Pancreas (tissue), 10 donors: ENCODE results near the gene PML. TPM values are rescaled to one million over a fixed set of nuclear protein-coding genes. Genes with fewer than 3 reads are reported as not detected.
"Not testable (repeated sequence)": the region's sequence is repeated elsewhere in the genome, so short reads cannot be mapped to it uniquely, and the experiment has no call there.

ENCODE experiments used
- ATAC-seq, 4 donors: fragments of 200-7000 bp; cut with Tn5 transposase; one replicate each; pipeline versions ENCODE4 v1.8.0 to v1.9.1; 2020; ENCODE audit warnings: mild to moderate bottlenecking in 4 of 4, moderate library complexity in 4 of 4
- DNase-seq, 6 donors: peaks; one replicate each; pipeline ENCODE4 v3.0.0-alpha.2; 2020
- FAIRE-seq: peaks from 2 replicates; lab custom pipeline; 2012; peaks lifted over from hg19 to GRCh38; lab: Jason Lieb, UNC
- H3K27ac ChIP-seq, 4 donors: fragments of 200-600 bp; sonication (generic); 1 replicate in 3 of 4; 2 replicates in 1 of 4; pipeline versions ENCODE4 v1.5.0 to v1.8.0; 2020
- H3K27me3 ChIP-seq, 4 donors: fragments of 200-600 bp; one replicate each; pipeline ENCODE4 v1.8.0; 2021
- H3K36me3 ChIP-seq, 3 donors: fragments of 200-600 bp; sonication (generic) in 1 of 3; one replicate each; pipeline versions ENCODE4 v1.5.0 to v1.8.0; 2020 to 2021
- H3K4me1 ChIP-seq, 3 donors: fragments of 200-600 bp; one replicate each; pipeline ENCODE4 v1.8.0; 2021
- H3K4me3 ChIP-seq, 4 donors: fragments of 200-600 bp; sonication (generic) in 2 of 4; one replicate each; pipeline versions ENCODE4 v1.5.0 to v1.8.0; 2020 to 2021
- H3K9me3 ChIP-seq, 4 donors: fragments of 200-600 bp; one replicate each; pipeline ENCODE4 v1.8.0; 2021
- whole genome bisulfite sequencing, 2 donors: extraction: QIAGEN DNeasy Blood & Tissue Kit; methylation state at CpG; one replicate each; pipeline ENCODE4 v1.1.7; 2013; 5-methylcytosine and 5-hydroxymethylcytosine counted together
- intact Hi-C, 3 donors: fragments of 100-400 bp; cut with DNase I; formaldehyde crosslinking; loops; one replicate each; pipeline versions ENCODE4 v1.11.1 to v1.14.2; 2022
- polyA plus RNA-seq, 2 donors: library from polyadenylated mRNA; stranded (reverse); fragments of 200-250 nt; gene quantifications; one replicate each; pipeline ENCODE4 v1.2.3, GENCODE V29; 2013
- total RNA-seq, 6 donors: library from RNA; stranded (reverse); fragmentation: NEBNext Ultra II Directional in 4 of 6; extraction: Animal tissue kit (Norgen Biotek cat#: 25700) in 4 of 6; gene quantifications; one replicate each; pipeline versions ENCODE4 v1.2.1 to v1.2.4, GENCODE V29; 2021 to 2023
- TF ChIP-seq, protein P1 (sequence below), 4 donors: fragments of 200-600 bp; sonication (generic) in 3 of 4; IDR thresholded peaks; one replicate each; pipeline versions ENCODE4 v1.5.0 to v1.8.0; 2021; ENCODE audit warnings: antibody characterized with exemption in 4 of 4
- donor health status: healthy with polysubstance abuse.
- donor health status: DM: no; HTN: no; CAD: no; lungs with moderate emphysema.
- donor health status: DM: no; HTN: no; CAD: no.
- donor health status: control.
- donor health status: control.
- donor health status: Bipolar disorder and iron deficiency.
- donor health status: DM: yes; HTN: yes; CAD: no.
- donor health status: DM: no; HTN: no; CAD: no.
- donor health status: DM: no; HTN: no; CAD: no.
- donor health status: DM: yes; HTN: yes; CAD: no.

The PML gene
- total and polyA plus RNA-seq, 8 donors: 10.6 to 31.7 (median 15.4) TPM

GRCh38 chr15:74062236-74062635 is 67.7 kb downstream of the PML start:
- H3K4me1 ChIP-seq: no peaks in the 10 kb centered on the region
- no peak overlapping the region for H3K27ac ChIP-seq
- H3K36me3 ChIP-seq: no peaks in the 10 kb centered on the region
- intact Hi-C loops: no loop called here
- FAIRE-seq (no peak), DNase-seq (no peak), ATAC-seq (no peak)
- no peaks in the 10 kb centered on the region for H3K9me3 ChIP-seq
- WGBS, 2 donors: 86 to 95% methylated on average over 6 of the region's 6 CpGs
- no peak overlapping the region for H3K4me3 ChIP-seq
- no peaks in the 10 kb centered on the region for H3K27me3 ChIP-seq
- TF ChIP-seq, protein P1, sequence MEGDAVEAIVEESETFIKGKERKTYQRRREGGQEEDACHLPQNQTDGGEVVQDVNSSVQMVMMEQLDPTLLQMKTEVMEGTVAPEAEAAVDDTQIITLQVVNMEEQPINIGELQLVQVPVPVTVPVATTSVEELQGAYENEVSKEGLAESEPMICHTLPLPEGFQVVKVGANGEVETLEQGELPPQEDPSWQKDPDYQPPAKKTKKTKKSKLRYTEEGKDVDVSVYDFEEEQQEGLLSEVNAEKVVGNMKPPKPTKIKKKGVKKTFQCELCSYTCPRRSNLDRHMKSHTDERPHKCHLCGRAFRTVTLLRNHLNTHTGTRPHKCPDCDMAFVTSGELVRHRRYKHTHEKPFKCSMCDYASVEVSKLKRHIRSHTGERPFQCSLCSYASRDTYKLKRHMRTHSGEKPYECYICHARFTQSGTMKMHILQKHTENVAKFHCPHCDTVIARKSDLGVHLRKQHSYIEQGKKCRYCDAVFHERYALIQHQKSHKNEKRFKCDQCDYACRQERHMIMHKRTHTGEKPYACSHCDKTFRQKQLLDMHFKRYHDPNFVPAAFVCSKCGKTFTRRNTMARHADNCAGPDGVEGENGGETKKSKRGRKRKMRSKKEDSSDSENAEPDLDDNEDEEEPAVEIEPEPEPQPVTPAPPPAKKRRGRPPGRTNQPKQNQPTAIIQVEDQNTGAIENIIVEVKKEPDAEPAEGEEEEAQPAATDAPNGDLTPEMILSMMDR (IDR thresholded peaks at IDR 0.05): no peak

DNA sequence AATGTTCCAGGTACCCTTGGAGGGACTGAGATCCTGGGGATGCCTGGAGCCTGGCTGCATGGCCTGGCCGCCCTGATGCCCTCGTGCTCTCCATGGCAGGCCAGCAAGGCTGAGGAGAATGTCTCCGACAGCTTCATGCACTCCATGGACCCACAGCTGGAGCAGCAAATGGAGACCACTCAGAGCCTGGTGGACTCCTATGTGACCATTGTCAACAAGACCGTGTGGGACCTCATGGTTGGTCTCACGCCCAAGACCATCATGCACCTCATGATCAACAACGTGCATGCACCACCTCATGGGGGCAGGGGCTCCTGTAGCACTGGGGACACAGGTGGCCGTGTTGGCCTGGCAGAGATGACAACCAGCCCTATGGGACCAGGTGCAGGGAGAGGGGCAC is 68.2 kb downstream of the PML start:
- TF ChIP-seq, protein P1 (IDR thresholded peaks at IDR 0.05): no peak
- intact Hi-C loops: no loop called here
- 88 to 93% methylated on average over 7 of the region's 7 CpGs for WGBS, 2 donors
- Histone ChIP-seq H3K27me3 (no peaks in the 10 kb centered on the region), H3K36me3 (no peaks in the 10 kb centered on the region), H3K27ac (no peak overlapping the region), H3K4me3 (no peak overlapping the region), H3K4me1 (no peaks in the 10 kb centered on the region), H3K9me3 (no peaks in the 10 kb centered on the region)
- ATAC-seq (no peak), FAIRE-seq (no peak), DNase-seq (no peak)

DNA sequence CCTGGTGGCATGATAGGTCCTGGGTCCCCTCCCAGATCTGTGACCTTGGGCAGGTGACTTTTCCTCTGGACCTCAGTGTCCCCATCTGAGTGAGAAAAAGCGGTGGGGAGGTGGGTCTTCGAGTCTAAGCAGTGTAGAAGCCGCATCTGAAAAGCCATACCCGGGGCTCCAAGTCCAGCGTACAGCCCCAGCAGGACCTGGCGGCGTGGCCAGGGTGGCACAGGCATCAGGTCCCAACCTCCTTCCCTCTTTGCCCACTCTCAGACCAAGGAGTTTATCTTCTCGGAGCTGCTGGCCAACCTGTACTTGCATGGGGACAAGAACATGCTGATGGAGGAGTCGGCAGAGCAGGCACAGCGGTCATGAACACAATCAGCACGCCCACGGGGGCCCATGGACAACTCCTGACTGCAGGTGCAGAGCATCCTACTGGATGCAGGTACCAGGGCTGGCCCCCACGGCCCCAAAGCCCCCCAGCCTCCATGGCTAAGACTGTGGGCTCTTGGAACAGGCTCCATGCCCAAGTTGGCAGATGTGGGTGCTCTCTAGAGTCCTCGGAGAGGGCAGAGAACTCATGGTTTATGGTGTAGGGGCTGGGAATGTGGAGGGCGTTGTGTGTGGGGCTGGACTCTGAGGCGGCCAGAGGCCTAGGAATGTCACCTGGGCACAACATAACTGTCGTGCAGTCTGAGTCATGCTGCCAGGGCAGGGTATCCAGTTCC is 69.1 kb downstream of the PML start:
- H3K4me1 ChIP-seq, H3K27ac ChIP-seq, H3K4me3 ChIP-seq, intact Hi-C loops, FAIRE-seq, ATAC-seq, H3K9me3 ChIP-seq, H3K36me3 ChIP-seq, H3K27me3 ChIP-seq: not testable (repeated sequence)
- WGBS, 2 donors: 81% methylated on average over 10 to 12 of the region's 17 CpGs
- DNase-seq: peak in 1 of 6 donors; percentile 2

- FAIRE-seq, intact Hi-C loops, H3K27me3 ChIP-seq, ATAC-seq, H3K9me3 ChIP-seq, H3K4me3 ChIP-seq, H3K36me3 ChIP-seq, H3K4me1 ChIP-seq, H3K27ac ChIP-seq: not testable (repeated sequence)
- DNase-seq: peak in 1 of 6 donors; percentile 4
- WGBS, 2 donors: 91 to 100% methylated on average over 3 of the region's 3 CpGs
These were observed 69.7 kb downstream of the PML start for GRCh38 chr15:74064183-74064582.

GRCh38 chr15:74064822-74065221 is 70.3 kb downstream of the PML start:
- H3K4me1 ChIP-seq, intact Hi-C loops, H3K4me3 ChIP-seq, FAIRE-seq, H3K27me3 ChIP-seq, H3K9me3 ChIP-seq, H3K27ac ChIP-seq, H3K36me3 ChIP-seq: not testable (repeated sequence)
- 23 to 34% methylated on average over 5 to 8 of the region's 8 CpGs for WGBS, 2 donors
- peak; percentile 56 to 77 (median 71) for ATAC-seq
- peak; percentile 12 to 75 (median 56) for DNase-seq

- H3K4me3 ChIP-seq, H3K4me1 ChIP-seq, H3K36me3 ChIP-seq, H3K9me3 ChIP-seq, H3K27me3 ChIP-seq, H3K27ac ChIP-seq, FAIRE-seq, intact Hi-C loops: not testable (repeated sequence)
- ATAC-seq (peak; percentile 97 to 100 (median 98)), DNase-seq (peak; percentile 57 to 87 (median 78))
- TF ChIP-seq, protein P1 (IDR thresholded peaks at IDR 0.05): peak; percentile 42 to 61 (median 57)
- WGBS, 2 donors: 3 to 16% methylated on average over 5 to 8 of the region's 13 CpGs
These were observed 71.3 kb downstream of the PML start for GRCh38 chr15:74065684-74066411.

- intact Hi-C loops, ATAC-seq, H3K36me3 ChIP-seq, H3K9me3 ChIP-seq, DNase-seq, FAIRE-seq, H3K4me1 ChIP-seq, H3K4me3 ChIP-seq, H3K27me3 ChIP-seq, H3K27ac ChIP-seq: not testable (repeated sequence)
- WGBS, 2 donors: 76 to 87% methylated on average over 4 of the region's 6 CpGs
These were observed 77.1 kb downstream of the PML start for GRCh38 chr15:74071645-74072044.

DNA sequence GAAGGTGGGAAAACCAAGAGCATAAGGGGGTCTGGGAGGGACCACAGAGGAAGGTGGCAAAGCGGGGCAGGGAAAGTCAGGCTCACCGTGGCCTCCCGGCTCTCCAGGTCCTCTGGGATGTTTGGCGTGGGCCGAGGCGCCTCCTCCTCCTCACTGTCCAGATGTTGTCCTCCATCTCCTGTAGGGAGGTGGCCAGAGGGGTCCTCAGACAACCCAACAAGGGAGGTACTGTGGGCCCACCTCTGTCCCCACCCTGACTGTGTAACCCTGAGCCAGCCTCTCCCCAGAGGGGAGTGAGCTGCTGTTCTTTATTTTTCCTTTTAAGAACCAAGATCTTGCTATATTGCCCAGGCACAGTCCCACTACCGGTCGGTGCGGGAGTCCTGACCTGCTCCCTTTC is 77.6 kb downstream of the PML start:
- H3K9me3 ChIP-seq, H3K36me3 ChIP-seq, H3K27ac ChIP-seq, intact Hi-C loops, H3K4me1 ChIP-seq, H3K27me3 ChIP-seq, ATAC-seq, H3K4me3 ChIP-seq, DNase-seq, FAIRE-seq: not testable (repeated sequence)
- 80 to 83% methylated on average over 1 of the region's 9 CpGs for WGBS, 2 donors
